SJCRH30 (cell line): Measurements from ENCODE around the gene VPS37C. TPM values are rescaled to one million over a fixed set of nuclear protein-coding genes. Genes with fewer than 3 reads are reported as not detected.

Source experiments
- DNase-seq, 2 experiments: peaks; one replicate each; pipeline ENCODE4 v3.0.0-alpha.2; 2015 to 2020
- H3K27ac ChIP-seq: fragments of 250-450 bp; sonication (Bioruptor Pico); 2 replicates; pipeline ENCODE4 v1.5.1; 2020; ENCODE audit warnings: mild to moderate bottlenecking, moderate library complexity
- H3K27me3 ChIP-seq: fragments of 250-450 bp; sonication (Bioruptor Pico); 2 replicates; pipeline ENCODE4 v1.5.1; 2020; ENCODE audit warnings: mild to moderate bottlenecking, moderate library complexity
- H3K36me3 ChIP-seq: fragments of 250-450 bp; sonication (Bioruptor Pico); 2 replicates; pipeline ENCODE4 v1.5.1; 2020; ENCODE audit warnings: mild to moderate bottlenecking, moderate library complexity
- H3K4me1 ChIP-seq: fragments of 250-450 bp; sonication (Bioruptor Pico); 2 replicates; pipeline ENCODE4 v1.5.1; 2020; ENCODE audit warnings: mild to moderate bottlenecking, moderate library complexity
- H3K4me3 ChIP-seq: fragments of 250-450 bp; sonication (Bioruptor Pico); 2 replicates; pipeline ENCODE4 v1.5.1; 2020; ENCODE audit warnings: mild to moderate bottlenecking, moderate library complexity
- H3K9me3 ChIP-seq: fragments of 250-450 bp; sonication (Bioruptor Pico); replicated peaks from 2 replicates; pipeline ENCODE4 v1.5.1; 2020; ENCODE audit warnings: mild to moderate bottlenecking, moderate library complexity
- total RNA-seq: library from RNA; depleted of rRNA; stranded (reverse); fragments of >200 nt; shearing (Covaris generic); gene quantifications from 2 replicates; pipeline ENCODE4 v1.2.3, GENCODE V29; 2014

The VPS37C gene
- total RNA-seq, 1 experiment from 2014 or later: 11.6 TPM

DNA sequence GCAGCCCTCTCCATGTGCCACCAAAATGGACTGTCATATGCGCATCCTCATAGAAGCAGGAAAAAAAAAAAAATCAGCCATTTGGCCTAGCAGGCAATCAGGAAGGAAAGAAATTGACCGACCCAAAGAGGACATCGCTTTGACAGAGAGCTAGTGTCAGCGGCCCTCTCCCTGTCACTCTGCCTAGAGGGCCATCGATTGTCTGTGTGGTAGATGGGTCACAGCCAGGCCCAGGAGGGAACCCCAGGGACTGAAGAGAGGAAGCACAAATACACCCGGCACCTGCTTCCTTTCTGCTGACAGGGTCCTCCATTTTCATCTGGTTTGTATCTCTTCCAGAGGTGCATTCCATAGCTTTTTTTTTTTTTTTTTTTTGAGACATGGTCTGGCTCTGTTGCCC, 21.8 kb downstream of the VPS37C start:
- DNase-seq: no peak
- no peaks in the 10 kb centered on the region for H3K27me3 ChIP-seq
- H3K9me3 ChIP-seq: no peaks in the 10 kb centered on the region
- no peak overlapping the region for H3K27ac ChIP-seq
- peaks cover 4% of the 10 kb centered on the region; the same call in 1 of the 2 replicates for H3K4me1 ChIP-seq
- H3K4me3 ChIP-seq: no peak overlapping the region
- no peaks in the 10 kb centered on the region for H3K36me3 ChIP-seq

DNA sequence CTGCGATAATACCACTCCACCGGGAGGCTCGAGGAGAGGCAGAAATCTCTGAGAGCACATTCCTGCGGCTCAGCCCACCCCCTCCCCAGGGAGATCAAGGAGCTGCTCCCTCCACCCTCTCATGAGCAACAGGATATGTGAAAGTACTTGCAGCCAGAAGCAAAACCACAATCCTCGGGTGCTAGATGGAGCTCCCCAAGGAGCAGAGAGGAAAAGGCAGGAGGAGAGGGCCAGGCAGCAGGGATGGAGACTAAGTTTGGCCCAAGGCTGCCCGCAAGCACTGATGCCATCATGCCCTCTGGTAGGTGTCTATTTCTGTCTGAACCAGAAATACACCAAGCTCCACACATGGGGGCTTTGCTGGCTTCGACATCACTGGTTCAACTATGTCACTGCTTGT, 22.3 kb downstream of the VPS37C start:
- Histone ChIP-seq H3K4me1 (peaks cover 4% of the 10 kb centered on the region; the same call in 1 of the 2 replicates), H3K27ac (no peak overlapping the region), H3K27me3 (no peaks in the 10 kb centered on the region), H3K36me3 (no peaks in the 10 kb centered on the region), H3K4me3 (no peak overlapping the region), H3K9me3 (no peaks in the 10 kb centered on the region)
- DNase-seq: peak; percentile 38 to 54

DNA sequence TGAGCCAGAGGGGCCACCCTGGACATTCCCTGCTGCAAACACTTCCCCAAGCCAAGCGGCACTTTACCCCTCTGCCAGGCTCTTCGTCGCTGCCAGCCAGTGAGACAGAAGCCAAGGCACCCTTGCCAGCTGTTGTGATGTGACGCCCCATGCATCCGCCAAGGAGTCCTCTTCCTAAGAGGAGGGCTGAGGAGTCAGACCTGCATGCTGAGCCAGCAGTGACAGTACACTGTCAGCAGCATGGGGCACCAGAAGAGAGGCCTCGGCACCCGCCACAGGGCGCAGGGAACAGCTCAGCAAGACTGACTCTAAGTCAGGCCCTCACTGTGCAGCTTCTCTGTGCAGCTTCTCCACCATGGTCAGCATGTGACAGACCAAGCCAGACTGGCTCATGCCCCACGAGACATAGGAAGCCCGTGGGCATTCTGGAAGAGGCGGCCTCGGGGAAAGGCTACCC, 26.4 kb downstream of the VPS37C start:
- H3K4me3 ChIP-seq: no peak overlapping the region
- H3K9me3 ChIP-seq: no peaks in the 10 kb centered on the region
- no peaks in the 10 kb centered on the region for H3K27me3 ChIP-seq
- no peaks in the 10 kb centered on the region for H3K36me3 ChIP-seq
- DNase-seq: no peak
- H3K4me1 ChIP-seq: peaks cover 33% of the 10 kb centered on the region
- H3K27ac ChIP-seq: no peak overlapping the region

DNA sequence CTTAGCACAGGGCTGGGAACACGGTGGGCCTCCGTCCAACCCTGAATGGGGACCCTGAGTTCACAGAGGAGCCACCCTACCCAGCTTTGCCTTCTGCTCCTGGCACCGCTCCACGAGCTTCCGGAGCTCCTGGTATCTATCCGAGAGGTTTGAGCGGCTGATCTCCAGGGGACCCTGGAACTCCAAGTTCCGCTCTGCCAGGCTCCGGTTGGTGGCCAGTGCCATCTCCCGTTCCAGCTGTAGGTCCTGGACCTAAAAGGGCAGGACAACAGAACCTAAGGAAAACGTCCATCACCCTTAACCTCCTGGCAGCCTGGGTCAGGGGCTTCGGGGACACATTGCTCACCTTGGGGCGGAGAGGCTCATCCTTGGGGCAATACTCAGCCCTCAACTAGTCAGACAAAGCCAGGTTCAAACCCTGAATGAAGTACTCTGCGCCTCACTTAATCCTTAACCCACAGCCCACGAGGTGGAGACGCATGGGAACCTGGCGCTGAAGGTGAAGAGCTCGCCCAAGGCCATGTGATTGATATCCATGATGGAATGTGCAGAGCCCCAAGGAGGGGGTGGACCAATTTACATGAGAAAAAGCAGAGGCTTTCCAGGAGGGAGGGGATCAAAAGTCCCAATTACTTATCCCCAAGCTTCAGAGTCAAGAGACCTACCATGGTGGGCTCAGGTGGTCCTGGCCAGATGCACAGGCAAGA, 27.1 kb downstream of the VPS37C start:
- H3K36me3 ChIP-seq: no peaks in the 10 kb centered on the region
- DNase-seq: no peak

DNA sequence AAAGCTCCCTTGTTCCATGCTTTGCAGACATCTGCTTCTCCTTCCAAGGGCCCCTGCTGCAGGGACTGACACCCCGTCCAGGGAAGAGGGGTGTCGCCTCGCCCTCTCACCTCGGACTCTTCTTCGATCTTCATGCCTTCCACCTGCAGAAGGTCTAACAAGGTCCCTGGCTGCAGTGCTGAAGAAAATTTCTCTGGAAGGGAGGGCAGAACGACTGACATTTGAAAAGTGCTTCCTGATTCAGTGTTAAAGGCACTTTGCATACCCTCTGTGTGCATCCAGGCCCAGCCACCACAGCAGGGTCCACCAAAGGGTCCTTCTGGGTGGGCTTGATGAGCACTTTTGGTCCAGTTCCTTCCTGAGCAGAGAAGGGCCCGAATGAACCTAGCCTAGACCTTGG, 28.1 kb downstream of the VPS37C start:
- DNase-seq: no peak
- Histone ChIP-seq H3K27me3 (no peaks in the 10 kb centered on the region), H3K27ac (no peak overlapping the region), H3K4me3 (no peak overlapping the region), H3K36me3 (no peaks in the 10 kb centered on the region), H3K9me3 (no peaks in the 10 kb centered on the region), H3K4me1 (peaks cover 28% of the 10 kb centered on the region)

More for the DNA sequence above, 27.1 kb downstream of the VPS37C start:
- H3K27me3 ChIP-seq: no peaks in the 10 kb centered on the region
- H3K27ac ChIP-seq: no peak overlapping the region
- peaks cover 33% of the 10 kb centered on the region for H3K4me1 ChIP-seq
- no peaks in the 10 kb centered on the region for H3K9me3 ChIP-seq
- no peak overlapping the region for H3K4me3 ChIP-seq

DNA sequence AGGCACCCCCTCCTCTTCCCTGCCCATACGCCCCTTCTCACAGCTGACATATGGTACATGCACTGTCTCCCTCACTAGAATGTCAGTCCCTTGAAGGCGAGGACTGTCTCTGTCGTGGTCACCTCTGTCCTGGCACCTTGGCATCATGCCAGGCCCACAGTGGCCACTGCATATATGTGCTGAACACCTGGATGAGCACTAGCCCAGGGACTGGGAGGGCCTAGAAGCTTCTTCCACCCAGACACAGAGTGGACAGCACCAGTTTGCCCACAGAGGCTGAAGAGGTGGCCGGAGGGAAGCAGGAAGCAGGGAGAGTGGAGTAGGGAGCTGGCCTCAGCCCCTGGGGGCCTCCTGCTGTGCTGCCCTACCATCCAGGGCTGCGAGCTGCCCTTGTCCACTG, 28.6 kb downstream of the VPS37C start:
- Histone ChIP-seq H3K4me3 (peak overlapping the region; percentile 63), H3K4me1 (peaks cover 28% of the 10 kb centered on the region), H3K9me3 (no peaks in the 10 kb centered on the region), H3K27ac (peak overlapping the region; percentile 94), H3K36me3 (no peaks in the 10 kb centered on the region), H3K27me3 (no peaks in the 10 kb centered on the region)
- DNase-seq: no peak

DNA sequence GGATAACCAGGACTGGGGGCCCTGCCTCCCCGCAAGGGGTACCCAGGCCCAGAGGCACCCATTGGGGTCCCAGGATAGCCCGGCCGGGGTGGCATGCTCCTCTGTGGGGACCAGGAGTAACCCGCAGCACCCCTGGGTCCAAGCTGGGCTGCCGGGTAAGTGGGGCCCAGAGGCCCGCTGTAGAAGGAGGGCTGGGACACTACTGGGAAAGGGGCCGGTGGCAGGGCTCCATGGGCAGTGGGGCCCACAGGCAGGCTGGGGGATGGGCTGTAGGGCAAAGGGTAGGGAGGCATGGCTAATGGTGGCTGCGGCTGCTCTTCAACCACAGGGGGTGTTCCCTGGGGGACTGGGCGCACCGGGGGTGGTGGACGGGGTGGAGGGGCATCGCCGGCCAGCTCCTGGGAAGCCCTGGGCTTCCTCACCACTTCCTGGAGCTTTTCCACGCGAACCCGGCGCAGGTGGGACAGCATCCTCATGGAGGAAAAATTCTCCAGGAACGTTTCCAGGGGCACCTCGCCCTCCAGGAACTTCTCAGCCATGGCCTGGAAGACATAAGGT, 29.1 kb downstream of the VPS37C start:
- no peaks in the 10 kb centered on the region for H3K27me3 ChIP-seq
- peaks cover 28% of the 10 kb centered on the region for H3K4me1 ChIP-seq
- peak; percentile 47 for DNase-seq
- H3K27ac ChIP-seq: peak overlapping the region; percentile 94
- H3K4me3 ChIP-seq: peak overlapping the region; percentile 63
- no peaks in the 10 kb centered on the region for H3K36me3 ChIP-seq
- H3K9me3 ChIP-seq: no peaks in the 10 kb centered on the region

DNA sequence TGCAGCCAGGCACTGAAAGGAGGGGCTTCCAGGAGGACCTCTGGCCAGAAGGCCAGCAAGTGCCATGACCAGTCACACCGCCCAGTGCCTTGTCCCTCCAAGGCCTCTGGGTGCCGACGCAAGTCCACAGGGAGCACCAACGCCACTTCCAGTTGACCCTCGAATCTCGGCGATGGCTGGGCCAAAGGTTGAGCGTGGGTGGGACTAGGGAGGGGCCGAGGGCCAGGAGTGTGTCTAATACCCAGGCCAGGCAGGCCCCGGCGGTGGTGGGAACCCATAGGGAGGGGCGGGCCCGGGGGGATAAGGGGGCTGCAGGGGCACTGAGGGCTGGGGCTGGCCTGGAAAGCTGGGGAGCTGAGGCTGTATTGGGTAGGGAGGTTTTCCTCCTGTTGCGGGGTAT, 29.6 kb downstream of the VPS37C start:
- Histone ChIP-seq H3K4me1 (peaks cover 28% of the 10 kb centered on the region), H3K27ac (peak overlapping the region; percentile 94), H3K27me3 (no peaks in the 10 kb centered on the region), H3K4me3 (peak overlapping the region; percentile 63), H3K36me3 (no peaks in the 10 kb centered on the region), H3K9me3 (no peaks in the 10 kb centered on the region)
- peak in 1 of 2 experiments; percentile 66 for DNase-seq

DNA sequence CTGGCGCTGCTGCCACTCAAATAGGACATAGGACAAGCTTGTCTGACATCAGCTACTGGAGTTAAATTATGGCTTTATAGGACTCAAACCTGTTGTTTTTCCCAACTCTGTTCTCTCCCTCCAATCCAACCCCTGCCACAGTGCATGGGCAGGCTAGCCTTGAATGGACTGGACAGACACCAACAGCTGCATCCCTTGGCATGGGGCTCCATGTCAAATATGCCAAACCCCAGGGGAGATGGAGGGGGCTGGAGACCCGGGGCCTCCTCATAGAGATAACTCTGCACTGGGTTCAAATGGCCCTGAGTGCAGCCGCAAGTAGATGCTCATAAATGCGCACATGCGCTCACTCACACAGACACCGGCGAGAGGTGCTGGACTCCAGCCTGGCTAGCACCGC, 30.0 kb downstream of the VPS37C start:
- peak; percentile 98 to 99 for DNase-seq
- H3K36me3 ChIP-seq: no peaks in the 10 kb centered on the region
- H3K9me3 ChIP-seq: no peaks in the 10 kb centered on the region
- peak overlapping the region; percentile 94 for H3K27ac ChIP-seq
- H3K4me1 ChIP-seq: peaks cover 28% of the 10 kb centered on the region
- peak overlapping the region; percentile 63 for H3K4me3 ChIP-seq
- no peaks in the 10 kb centered on the region for H3K27me3 ChIP-seq

DNA sequence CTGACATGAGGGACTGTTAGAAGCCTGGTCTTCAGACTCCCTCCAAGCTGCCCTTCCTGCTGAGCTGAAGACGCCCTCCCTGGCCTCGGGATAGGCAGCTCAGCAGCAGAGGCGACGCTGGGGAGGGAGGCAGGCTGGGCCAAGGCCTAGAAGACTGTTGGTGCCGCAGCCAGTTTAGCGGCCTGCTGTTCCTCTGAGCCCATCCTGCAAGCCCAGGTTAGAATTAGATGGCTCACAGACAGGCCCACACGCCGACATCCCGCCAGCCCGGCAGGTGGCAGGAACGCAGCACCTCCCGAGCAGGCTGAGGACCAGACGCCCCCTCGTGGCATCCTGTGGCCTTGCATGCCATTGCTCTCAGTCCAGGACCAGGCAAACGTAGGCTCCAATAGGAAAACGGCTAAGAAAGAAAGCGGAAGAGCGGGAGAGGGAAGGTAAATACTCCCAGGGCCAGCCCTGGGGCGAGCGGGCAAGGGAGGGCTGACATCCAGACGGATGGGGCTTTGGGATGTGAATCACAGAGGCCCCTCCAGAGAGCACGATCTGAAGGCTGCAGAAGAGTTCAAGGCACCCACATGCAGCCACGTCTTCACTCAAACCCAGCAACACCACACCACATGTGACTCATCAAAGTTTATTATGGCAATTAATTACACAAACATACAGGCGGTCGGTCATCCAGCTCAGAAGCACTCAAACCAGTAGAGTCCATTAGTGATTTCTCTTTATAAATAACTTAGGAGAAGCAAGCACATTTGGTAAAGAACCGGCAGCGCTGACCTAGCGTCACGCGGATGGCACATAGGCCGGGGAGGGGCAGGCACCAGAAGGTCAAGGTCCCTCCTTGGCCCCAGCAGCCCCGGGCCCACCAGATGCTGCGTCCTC, 31.3 kb downstream of the VPS37C start:
- no peak overlapping the region for H3K4me3 ChIP-seq
- DNase-seq: peak; percentile 83 to 93
- no peaks in the 10 kb centered on the region for H3K36me3 ChIP-seq
- H3K27me3 ChIP-seq: no peaks in the 10 kb centered on the region
- peaks cover 38% of the 10 kb centered on the region for H3K4me1 ChIP-seq
- H3K27ac ChIP-seq: peak overlapping the region; percentile 94
- no peaks in the 10 kb centered on the region for H3K9me3 ChIP-seq

DNA sequence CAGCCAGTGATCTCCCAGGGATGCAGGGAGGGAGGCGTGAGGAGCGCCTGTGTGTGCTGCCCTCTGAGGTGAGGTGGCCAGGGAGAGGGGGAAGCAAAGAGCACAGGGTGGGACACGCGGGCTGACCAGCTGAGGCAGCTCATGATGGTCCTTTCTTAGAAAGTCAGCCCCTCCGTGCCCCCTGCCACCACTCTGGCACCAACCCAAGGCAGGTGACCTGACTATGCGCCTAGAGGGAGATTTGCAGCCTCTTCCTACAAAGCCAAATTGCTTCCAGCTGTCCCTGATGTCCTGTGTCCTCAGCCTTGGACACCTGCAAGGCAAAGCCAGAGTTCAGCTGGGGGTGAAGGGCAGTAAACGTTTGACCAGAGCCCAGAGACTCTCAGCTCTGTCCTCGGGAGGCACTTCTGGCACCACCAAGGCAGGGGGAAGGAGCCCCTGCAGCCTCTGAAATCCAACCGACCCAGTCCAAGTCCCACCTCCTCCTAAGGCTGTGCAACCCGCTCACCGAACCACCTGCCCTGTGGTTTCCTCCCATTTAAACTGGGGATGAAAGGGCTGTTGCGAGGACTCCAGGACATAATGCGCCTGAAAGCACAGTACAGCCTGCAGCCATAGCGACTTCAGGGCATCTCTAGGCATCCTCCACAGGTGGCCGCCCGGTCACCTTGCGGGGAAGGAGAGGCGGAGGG, 32.1 kb downstream of the VPS37C start:
- H3K4me1 ChIP-seq: peaks cover 43% of the 10 kb centered on the region
- H3K9me3 ChIP-seq: no peaks in the 10 kb centered on the region
- no peaks in the 10 kb centered on the region for H3K27me3 ChIP-seq
- no peak overlapping the region for H3K27ac ChIP-seq
- H3K36me3 ChIP-seq: no peaks in the 10 kb centered on the region
- no peak overlapping the region for H3K4me3 ChIP-seq
- DNase-seq: no peak

DNA sequence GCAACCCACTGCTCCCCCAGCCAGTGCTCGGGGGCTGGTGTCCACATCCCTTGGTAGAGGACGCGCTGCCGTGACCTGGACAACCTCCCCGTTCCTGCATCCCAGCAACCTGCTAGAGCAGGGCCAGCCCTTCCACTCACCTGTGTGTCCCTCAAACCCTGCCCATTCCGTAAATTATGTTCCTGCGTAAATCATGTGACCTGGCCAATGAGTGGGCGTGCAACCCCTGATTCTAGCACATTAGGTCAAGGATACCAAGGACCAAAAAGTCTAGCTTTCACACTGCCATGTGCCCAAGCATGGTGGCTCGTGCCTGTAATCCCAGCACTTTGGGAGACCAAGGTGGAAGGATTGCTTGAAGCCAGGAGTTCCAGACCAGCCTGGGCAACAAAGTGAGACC, 33.2 kb downstream of the VPS37C start:
- Histone ChIP-seq H3K27me3 (no peaks in the 10 kb centered on the region), H3K36me3 (no peaks in the 10 kb centered on the region), H3K4me1 (peaks cover 41% of the 10 kb centered on the region), H3K9me3 (no peaks in the 10 kb centered on the region), H3K27ac (no peak overlapping the region), H3K4me3 (no peak overlapping the region)
- DNase-seq: no peak

DNA sequence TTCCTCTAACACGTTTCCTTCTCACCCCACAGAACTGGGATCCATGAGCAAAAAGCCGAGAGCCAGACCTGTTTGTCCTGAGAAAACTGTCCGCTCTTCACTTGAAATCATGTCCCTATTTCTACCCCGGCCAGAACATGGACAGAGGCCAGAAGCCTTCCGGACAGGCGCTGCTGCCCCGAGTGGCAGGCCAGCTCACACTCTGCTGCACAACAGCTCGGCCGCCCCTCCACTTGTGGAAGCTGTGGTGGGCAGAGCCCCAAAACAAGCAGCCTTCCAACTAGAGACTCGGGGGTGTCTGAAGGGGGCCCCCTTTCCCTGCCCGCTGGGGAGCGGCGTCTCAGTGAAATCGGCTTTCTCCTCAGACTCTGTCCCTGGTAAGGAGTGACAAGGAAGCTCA, 35.0 kb downstream of the VPS37C start:
- DNase-seq: no peak
- H3K9me3 ChIP-seq: no peaks in the 10 kb centered on the region
- H3K27ac ChIP-seq: no peak overlapping the region
- peaks cover 27% of the 10 kb centered on the region for H3K4me1 ChIP-seq
- H3K27me3 ChIP-seq: no peaks in the 10 kb centered on the region
- no peak overlapping the region for H3K4me3 ChIP-seq
- H3K36me3 ChIP-seq: no peaks in the 10 kb centered on the region

DNA sequence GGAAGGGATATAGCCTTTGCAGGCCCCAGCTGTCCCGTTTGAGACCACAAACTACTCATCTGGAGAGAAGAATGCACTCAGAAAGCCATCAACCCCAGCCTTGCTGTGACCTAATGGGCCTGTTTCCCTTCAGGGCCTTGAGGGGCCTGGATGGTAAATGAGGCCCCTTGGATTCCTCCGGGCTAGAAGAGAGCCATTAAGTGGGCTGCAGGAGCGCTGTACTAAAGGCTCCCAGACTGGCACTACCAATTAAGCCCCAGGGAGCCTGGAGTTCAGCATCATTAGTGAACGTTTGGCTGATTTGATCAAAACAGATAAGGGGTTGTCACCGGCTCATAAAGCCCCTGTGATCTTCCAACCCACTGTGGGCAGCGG, 35.9 kb downstream of the VPS37C start:
- H3K4me1 ChIP-seq: peaks cover 22% of the 10 kb centered on the region
- H3K4me3 ChIP-seq: no peak overlapping the region
- DNase-seq: peak; percentile 51 to 67
- no peaks in the 10 kb centered on the region for H3K27me3 ChIP-seq
- H3K9me3 ChIP-seq: no peaks in the 10 kb centered on the region
- no peaks in the 10 kb centered on the region for H3K36me3 ChIP-seq
- H3K27ac ChIP-seq: no peak overlapping the region
